Activated CD8-positive, alpha-beta memory T cell treated with anti-CD3 and anti-CD28 coated beads, Interleukin-2, amount 50 U/mL, for 4 hours (primary cell): ENCODE results near the gene PRKACA.
"Not testable (repeated sequence)": the region's sequence is repeated elsewhere in the genome, so short reads cannot be mapped to it uniquely, and the experiment has no call there.

Source experiments
- DNase-seq: peaks from one replicate; pipeline ENCODE4 v3.0.0-alpha.2; 2020

PRKACA gene

GRCh38 chr19:14063105-14063504 lies 54.5 kb downstream of the PRKACA start:
- DNase-seq: no peak

GRCh38 chr19:14062558-14062855 lies 55.1 kb downstream of the PRKACA start:
- DNase-seq: no peak

- no peak for DNase-seq
These were observed 55.6 kb downstream of the PRKACA start, which contains the start of gene PALM3 for GRCh38 chr19:14061751-14062557. Gene PALM3 (minus strand): TSS chr19:14062076. CDS start chr19:14061980, 96 bp downstream.

GRCh38 chr19:14061081-14061749 lies 56.3 kb downstream of the PRKACA start:
- DNase-seq: no peak

GRCh38 chr19:14059652-14060155 lies 57.9 kb downstream of the PRKACA start:
- no peak for DNase-seq

- DNase-seq: peak; percentile 55
These were observed 58.5 kb downstream of the PRKACA start for GRCh38 chr19:14059093-14059480.

GRCh38 chr19:14058182-14059092 lies 59.1 kb downstream of the PRKACA start:
- DNase-seq: no peak

- no peak for DNase-seq
These were observed 60.7 kb downstream of the PRKACA start for GRCh38 chr19:14056741-14057356.

GRCh38 chr19:14056069-14056666 lies 61.4 kb downstream of the PRKACA start:
- DNase-seq: no peak

- DNase-seq: no peak
These were observed 62.2 kb downstream of the PRKACA start for GRCh38 chr19:14055396-14055795.

GRCh38 chr19:14054721-14055120 lies 62.8 kb downstream of the PRKACA start:
- DNase-seq: no peak

GRCh38 chr19:14054099-14054498 lies 63.5 kb downstream of the PRKACA start:
- DNase-seq: no peak

GRCh38 chr19:14053500-14053899 lies 64.1 kb downstream of the PRKACA start:
- no peak for DNase-seq

GRCh38 chr19:14053032-14053431 lies 64.5 kb downstream of the PRKACA start:
- DNase-seq: no peak

- no peak for DNase-seq
These were observed 65.1 kb downstream of the PRKACA start for GRCh38 chr19:14052470-14052869.

GRCh38 chr19:14051980-14052379 lies 65.6 kb downstream of the PRKACA start:
- no peak for DNase-seq

GRCh38 chr19:14050961-14051360 lies 66.6 kb downstream of the PRKACA start:
- not testable (repeated sequence) for DNase-seq

- DNase-seq: no peak
These were observed 67.0 kb downstream of the PRKACA start for GRCh38 chr19:14050512-14050911.

GRCh38 chr19:14048443-14049153 lies 69.0 kb downstream of the PRKACA start:
- peak; percentile 84 for DNase-seq

- not testable (repeated sequence) for DNase-seq
These were observed 69.7 kb downstream of the PRKACA start for GRCh38 chr19:14047866-14048265.
